Adrenal gland (tissue), 5 donors: ENCODE results near the gene MBNL2.

ENCODE experiments used
- CTCF ChIP-seq, 6 experiments: fragments of 450-650 bp in 4 of 6; fragments of 200-600 bp in 2 of 6; sonication (generic) in 1 of 6; IDR thresholded peaks; 1 replicate in 5 of 6; 2 replicates in 1 of 6; pipeline versions ENCODE4 v1.5.1 to v1.8.0; 2016 to 2021; ENCODE audit warnings: antibody characterized with exemption in 6 of 6, mild to moderate bottlenecking in 2 of 6, moderate library complexity in 1 of 6
- POLR2A ChIP-seq, 2 donors: fragments of 450-650 bp; IDR thresholded peaks; one replicate each; pipeline ENCODE4 v1.6.1; 2017; ENCODE audit warnings: antibody characterized with exemption in 2 of 2, mild to moderate bottlenecking in 2 of 2, moderate library complexity in 1 of 2
- donor health status: DM: no; HTN: no; CAD: no.

GRCh38 chr13:97298816-97299215 lies 76.7 kb downstream of the MBNL2 start:
- TF ChIP-seq CTCF (IDR thresholded peaks at IDR 0.05), result no peak
- TF ChIP-seq POLR2A (IDR thresholded peaks at IDR 0.05), result no peak
